Breast epithelium (tissue), 3 donors: ENCODE measurements around the gene LPP.

Experiments
- CTCF ChIP-seq, 3 donors: fragments of 450-650 bp; IDR thresholded peaks; one replicate each; pipeline ENCODE4 v1.5.1; 2016 to 2017; ENCODE audit warnings: antibody characterized with exemption in 3 of 3, mild to moderate bottlenecking in 3 of 3, moderate library complexity in 3 of 3
- POLR2A ChIP-seq: fragments of 450-650 bp; IDR thresholded peaks from one replicate; pipeline ENCODE4 v1.6.1; 2016; ENCODE audit warnings: antibody characterized with exemption, mild to moderate bottlenecking, moderate library complexity
- POLR2AphosphoS5 ChIP-seq, 3 donors: sonication (generic); formaldehyde crosslinking; IDR thresholded peaks; one replicate each; pipeline ENCODE4 v1.6.1; 2017; ENCODE audit warnings: antibody characterized with exemption in 3 of 3

GRCh38 chr3:188533172-188533571 lies 379.2 kb downstream of the LPP start:
- no peak for TF ChIP-seq CTCF (IDR thresholded peaks at IDR 0.05)
- no peak for TF ChIP-seq POLR2A
- no peak for TF ChIP-seq POLR2AphosphoS5 (IDR thresholded peaks at IDR 0.05)
